B cell (primary cell): Measurements from ENCODE around the gene TATDN2. TPM values are rescaled to one million over a fixed set of nuclear protein-coding genes. Genes with fewer than 3 reads are reported as not detected.
"Not testable (repeated sequence)": the region's sequence is repeated elsewhere in the genome, so short reads cannot be mapped to it uniquely, and the experiment has no call there.

Experiments used
- ATAC-seq: fragments of 200-7000 bp; cut with Tn5 transposase; one replicate; pipeline ENCODE4 v1.10.0; 2021; ENCODE audit warnings: low read depth, mild to moderate bottlenecking, moderate number of reproducible peaks, moderate library complexity
- CTCF ChIA-PET: fragments of 350-600 bp; sonication (Branson Sonifier 250); formaldehyde crosslinking; loops from one replicate; lab custom pipeline; 2021; ENCODE audit warnings: antibody characterized with exemption, inconsistent platforms; lab: Charles Lee
- POLR2A ChIA-PET: fragments of 350-600 bp; sonication (Branson Sonifier 250); formaldehyde crosslinking; loops from one replicate; lab custom pipeline; 2021; ENCODE audit warnings: antibody characterized with exemption; lab: Charles Lee
- DNase-seq: peaks from one replicate; pipeline ENCODE4 v3.0.0; 2013
- H2AFZ ChIP-seq: 2 replicates; pipeline ENCODE4 v1.6.1; 2012; ENCODE audit warnings: mild to moderate bottlenecking, low read depth, low read length; ENCODE audit not compliant: insufficient read depth, poor library complexity, severe bottlenecking
- H3K27ac ChIP-seq, 2 donors: 1 replicate in 1 of 2; 2 replicates in 1 of 2; pipeline ENCODE4 v1.5.1; 2012 to 2013; ENCODE audit warnings: low read length in 2 of 2, mild to moderate bottlenecking in 2 of 2, moderate library complexity in 1 of 2
- H3K27me3 ChIP-seq, 4 experiments: fragments of 200-600 bp in 1 of 4; sonication (generic) in 1 of 4; replicated peaks in 1 of 4; 1 replicate in 2 of 4; 2 replicates in 2 of 4; pipeline versions ENCODE4 v1.6.1 to v1.7.0; 2013 to 2016; ENCODE audit warnings: low read length in 3 of 4, mild to moderate bottlenecking in 2 of 4, mixed read lengths in 1 of 4, moderate library complexity in 1 of 4; ENCODE audit not compliant: insufficient read depth in 4 of 4, control insufficient read depth in 3 of 4; ENCODE audit errors: control extremely low read depth in 1 of 4
- H3K36me3 ChIP-seq, 2 experiments: replicated peaks in 1 of 2; 1 replicate in 1 of 2; 2 replicates in 1 of 2; pipeline versions ENCODE4 v1.6.1 to v1.7.1; 2013; ENCODE audit warnings: low read length in 1 of 2; ENCODE audit not compliant: insufficient read depth in 2 of 2, control insufficient read depth in 1 of 2; ENCODE audit errors: control extremely low read depth in 1 of 2, extremely low read depth in 1 of 2
- H3K4me1 ChIP-seq, 2 donors: fragments of 200-600 bp in 1 of 2; sonication (generic) in 1 of 2; 1 replicate in 1 of 2; 2 replicates in 1 of 2; pipeline versions ENCODE4 v1.5.1 to v1.6.1; 2013 to 2017; ENCODE audit warnings: low read length in 2 of 2; ENCODE audit not compliant: control insufficient read depth in 2 of 2, insufficient read depth in 2 of 2
- H3K4me2 ChIP-seq: replicated peaks from 2 replicates; pipeline ENCODE3; 2012; ENCODE audit warnings: mild to moderate bottlenecking, low read depth, low read length; ENCODE audit not compliant: poor library complexity, severe bottlenecking
- H3K4me3 ChIP-seq, 5 experiments: fragments of 200-600 bp in 1 of 5; sonication (generic) in 1 of 5; 1 replicate in 3 of 5; 2 replicates in 2 of 5; pipeline versions ENCODE4 v1.5.1 to v1.7.0; 2011 to 2016; ENCODE audit warnings: low read length in 4 of 5, mild to moderate bottlenecking in 4 of 5, low read depth in 2 of 5, control low read depth in 1 of 5, moderate library complexity in 1 of 5; ENCODE audit not compliant: insufficient read depth in 1 of 5; ENCODE audit errors: control extremely low read depth in 1 of 5, extremely low read depth in 1 of 5
- H3K79me2 ChIP-seq: fragments of 200-600 bp; sonication (generic); one replicate; pipeline ENCODE4 v1.6.0; 2016; ENCODE audit warnings: low read length; ENCODE audit not compliant: control insufficient read depth, insufficient read depth
- H3K9ac ChIP-seq: fragments of 200-600 bp; sonication (generic); 2 replicates; pipeline ENCODE4 v1.6.1; 2017; ENCODE audit warnings: mild to moderate bottlenecking, low read length, moderate library complexity
- H3K9me3 ChIP-seq, 3 donors: one replicate each; pipeline versions ENCODE4 v1.6.1 to v1.7.1; 2013; ENCODE audit warnings: low read length in 2 of 3; ENCODE audit not compliant: control insufficient read depth in 2 of 3, insufficient read depth in 1 of 3; ENCODE audit errors: control extremely low read depth in 1 of 3
- H4K20me1 ChIP-seq: 2 replicates; pipeline ENCODE4 v1.6.0; 2012; ENCODE audit warnings: mild to moderate bottlenecking, low read length; ENCODE audit not compliant: insufficient read depth, control insufficient read depth, poor library complexity, severe bottlenecking
- H3K27ac Mint-ChIP-seq: one replicate; pipeline ENCODE4 v1.8.0; 2021; ENCODE audit warnings: mixed read lengths
- H3K27me3 Mint-ChIP-seq: one replicate; pipeline ENCODE4 v1.8.0; 2021; ENCODE audit warnings: mixed read lengths
- H3K4me1 Mint-ChIP-seq: one replicate; pipeline ENCODE4 v1.8.0; 2021; ENCODE audit warnings: mixed read lengths
- H3K4me3 Mint-ChIP-seq: one replicate; pipeline ENCODE4 v1.8.0; 2021; ENCODE audit warnings: mixed read lengths
- H3K9me3 Mint-ChIP-seq: one replicate; pipeline ENCODE4 v1.8.0; 2022; ENCODE audit warnings: mixed read lengths; ENCODE audit not compliant: insufficient read depth
- EZH2 ChIP-seq: IDR thresholded peaks from 2 replicates; pipeline ENCODE4 v1.6.1; 2012; ENCODE audit warnings: borderline replicate concordance, low read depth, mild to moderate bottlenecking, moderate library complexity, low read length; ENCODE audit not compliant: insufficient read depth, poor library complexity, severe bottlenecking
- WGBS: methylation state at CpG from one replicate; pipeline ENCODE4 v1.1.5; 2013; ENCODE audit warnings: missing lambda C conversion rate; ENCODE audit not compliant: insufficient coverage; 5-methylcytosine and 5-hydroxymethylcytosine counted together
- intact Hi-C: fragments of 100-400 bp; cut with micrococcal nuclease; formaldehyde crosslinking; loops from one replicate; pipeline ENCODE4 v1.10.0; 2022
- polyA plus RNA-seq: library from polyadenylated mRNA; depleted of rRNA; stranded (reverse); fragments of >200 nt; gene quantifications from 2 replicates; pipeline ENCODE4 v1.2.3, GENCODE V29; 2012
- total RNA-seq, 2 donors: library from RNA; stranded (reverse); fragments of 120-200 nt in 1 of 2; gene quantifications; 1 replicate in 1 of 2; 2 replicates in 1 of 2; pipeline versions ENCODE4 v1.2.3 to v1.2.4, GENCODE V29; 2013 to 2022
- TF ChIP-seq, protein P1 (sequence below): fragments of 200-600 bp; IDR thresholded peaks from one replicate; pipeline ENCODE4 v1.8.0; 2022; ENCODE audit warnings: antibody characterized with exemption, mild to moderate bottlenecking

The TATDN2 gene
- total and polyA plus RNA-seq, 2 donors (not counting 1 experiment from before 2014, with no cell fraction given): 24.7 to 62.9 TPM

DNA sequence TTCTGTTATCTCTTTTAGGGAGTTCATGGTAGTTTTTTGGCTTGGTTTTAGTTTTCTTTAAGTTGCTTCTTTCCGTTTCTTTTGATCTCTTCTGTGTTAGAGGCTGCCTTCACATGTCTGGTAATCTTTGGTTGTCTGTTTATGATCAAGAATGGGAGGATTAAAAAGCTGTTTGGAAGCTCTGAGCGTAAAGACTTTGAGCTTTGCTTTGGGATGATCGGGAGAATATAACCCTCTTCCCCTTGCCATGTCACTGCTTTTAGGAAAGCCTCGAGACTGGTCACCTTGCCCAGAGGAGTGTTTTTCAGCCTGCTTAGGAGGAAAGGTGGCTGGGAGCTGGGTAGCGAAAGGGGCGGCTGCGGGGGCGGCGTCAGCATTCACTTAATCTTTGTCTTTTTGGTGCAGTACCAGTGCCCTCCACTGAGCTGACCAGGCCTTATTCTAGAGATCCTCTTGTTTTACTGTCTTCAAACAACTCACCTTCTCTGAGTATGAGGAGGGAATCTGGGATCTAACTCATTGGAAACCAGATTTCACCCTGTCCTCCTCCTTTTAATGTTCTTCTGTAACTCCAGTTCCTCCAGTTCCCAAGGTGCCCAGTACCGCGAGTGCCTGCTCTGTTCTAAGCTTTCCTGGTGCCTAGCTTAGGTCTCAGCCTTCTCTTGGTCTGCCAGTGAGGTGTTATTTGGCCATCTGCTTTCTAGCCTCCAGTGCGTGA, 15.5 kb downstream of the TATDN2 start:
- Histone ChIP-seq H3K9me3 (no peaks in the 10 kb centered on the region), H4K20me1 (peaks cover 73% of the 10 kb centered on the region), H3K36me3 (peaks cover 21 to 71% of the 10 kb centered on the region in 2 experiments), H3K27ac (peak overlapping the region in 1 of 2 donors; percentile 28), H3K4me2 (no peak overlapping the region), H3K4me3 (no peak overlapping the region), H3K27me3 (no peaks in the 10 kb centered on the region), H3K4me1 (peaks cover 3 to 10% of the 10 kb centered on the region in 2 donors), H3K9ac (no peak overlapping the region), H2AFZ (no peak overlapping the region), H3K79me2 (peaks cover 91% of the 10 kb centered on the region)
- no peaks in the 10 kb centered on the region for H3K9me3 Mint-ChIP-seq
- H3K4me3 Mint-ChIP-seq: no peak overlapping the region
- peak overlapping the region; percentile 54 for H3K27ac Mint-ChIP-seq
- ATAC-seq (peak; percentile 65), DNase-seq (peak; percentile 57)
- ChIA-PET POLR2A (interaction anchor here (0.5 kb wide), 1 partner anchor 439 kb away, joined by 4 read pairs; no protein-coding TSS in a partner anchor), CTCF (interaction anchor here (0.6 to 1.3 kb wide), 10 partner anchors 9 to 331 kb away, joined by 3 to 6 read pairs (median 3); partner anchors contain the start of genes GHRL and TATDN2)
- H3K27me3 Mint-ChIP-seq: no peaks in the 10 kb centered on the region
- intact Hi-C loops: no loop called here
- WGBS: 95% methylated on average over 4 of the region's 12 CpGs
- peaks cover 51% of the 10 kb centered on the region for H3K4me1 Mint-ChIP-seq
- TF ChIP-seq EZH2: no peak
- TF ChIP-seq, protein P1, sequence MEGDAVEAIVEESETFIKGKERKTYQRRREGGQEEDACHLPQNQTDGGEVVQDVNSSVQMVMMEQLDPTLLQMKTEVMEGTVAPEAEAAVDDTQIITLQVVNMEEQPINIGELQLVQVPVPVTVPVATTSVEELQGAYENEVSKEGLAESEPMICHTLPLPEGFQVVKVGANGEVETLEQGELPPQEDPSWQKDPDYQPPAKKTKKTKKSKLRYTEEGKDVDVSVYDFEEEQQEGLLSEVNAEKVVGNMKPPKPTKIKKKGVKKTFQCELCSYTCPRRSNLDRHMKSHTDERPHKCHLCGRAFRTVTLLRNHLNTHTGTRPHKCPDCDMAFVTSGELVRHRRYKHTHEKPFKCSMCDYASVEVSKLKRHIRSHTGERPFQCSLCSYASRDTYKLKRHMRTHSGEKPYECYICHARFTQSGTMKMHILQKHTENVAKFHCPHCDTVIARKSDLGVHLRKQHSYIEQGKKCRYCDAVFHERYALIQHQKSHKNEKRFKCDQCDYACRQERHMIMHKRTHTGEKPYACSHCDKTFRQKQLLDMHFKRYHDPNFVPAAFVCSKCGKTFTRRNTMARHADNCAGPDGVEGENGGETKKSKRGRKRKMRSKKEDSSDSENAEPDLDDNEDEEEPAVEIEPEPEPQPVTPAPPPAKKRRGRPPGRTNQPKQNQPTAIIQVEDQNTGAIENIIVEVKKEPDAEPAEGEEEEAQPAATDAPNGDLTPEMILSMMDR: peak; percentile 67

DNA sequence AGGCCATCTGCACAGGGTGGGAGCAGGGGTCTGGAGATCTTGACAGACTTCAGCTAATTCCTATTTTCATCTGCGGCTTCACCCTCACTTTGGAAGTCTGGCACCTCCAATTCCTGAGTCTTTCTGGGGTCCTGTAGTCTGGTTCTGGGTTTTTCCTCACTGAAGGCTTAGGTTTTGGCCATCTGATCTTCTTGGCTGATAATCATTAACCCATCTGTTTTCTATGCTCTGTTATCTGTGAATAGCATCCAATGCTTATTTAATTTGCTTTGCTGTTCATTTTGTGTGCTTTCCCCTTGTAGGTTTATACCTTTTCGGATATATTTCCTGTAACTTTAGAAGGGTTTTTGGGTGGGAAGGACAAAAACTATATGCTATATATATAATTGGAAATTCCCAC, 17.6 kb downstream of the TATDN2 start:
- peaks cover 99% of the 10 kb centered on the region for H3K79me2 ChIP-seq
- DNase-seq (no peak), ATAC-seq (no peak)
- peaks cover 17 to 74% of the 10 kb centered on the region in 2 experiments for H3K36me3 ChIP-seq
- H3K27me3 Mint-ChIP-seq: no peaks in the 10 kb centered on the region
- no peaks in the 10 kb centered on the region for H3K27me3 ChIP-seq
- intact Hi-C loops: no loop called here
- no peak overlapping the region for H3K27ac Mint-ChIP-seq
- peaks cover 71% of the 10 kb centered on the region for H4K20me1 ChIP-seq
- no peak overlapping the region for H3K4me3 Mint-ChIP-seq
- ChIA-PET POLR2A (no interaction called here), CTCF (no interaction called here)
- no peak overlapping the region for H3K4me3 ChIP-seq
- peaks cover 3 to 10% of the 10 kb centered on the region in 2 donors for H3K4me1 ChIP-seq
- H2AFZ ChIP-seq: no peak overlapping the region
- no peaks in the 10 kb centered on the region for H3K9me3 ChIP-seq
- WGBS: 100% methylated on average over 1 of the region's 2 CpGs
- H3K4me2 ChIP-seq: no peak overlapping the region
- H3K9ac ChIP-seq: no peak overlapping the region
- peaks cover 43% of the 10 kb centered on the region for H3K4me1 Mint-ChIP-seq
- no peaks in the 10 kb centered on the region for H3K9me3 Mint-ChIP-seq
- TF ChIP-seq, protein P1: no peak
- TF ChIP-seq EZH2: no peak
- H3K27ac ChIP-seq: no peak overlapping the region

DNA sequence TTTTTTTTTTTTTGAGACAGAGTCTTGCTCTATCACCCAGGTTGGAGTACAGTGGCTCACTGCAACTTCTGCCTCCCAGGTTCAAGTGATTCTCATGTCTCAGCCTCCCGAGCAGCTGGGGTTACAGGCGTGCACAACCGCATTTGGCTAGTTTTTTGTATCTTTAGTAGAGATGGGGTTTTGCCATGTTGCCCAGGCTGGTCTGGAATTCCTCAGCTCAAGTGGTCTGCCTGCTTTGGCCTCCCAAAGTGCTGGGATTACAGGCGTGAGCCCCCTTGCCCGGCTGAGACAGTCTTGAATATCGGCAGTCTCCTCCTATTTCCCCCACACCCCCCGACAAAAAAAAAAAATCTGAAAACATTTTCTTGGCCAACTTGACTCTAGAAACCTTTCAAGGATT, 18.7 kb downstream of the TATDN2 start:
- H3K27me3 ChIP-seq, H3K9me3 ChIP-seq, intact Hi-C loops, H3K27ac ChIP-seq, H3K4me2 ChIP-seq, CTCF ChIA-PET, H3K27me3 Mint-ChIP-seq, ATAC-seq, H3K9me3 Mint-ChIP-seq, H3K9ac ChIP-seq, H2AFZ ChIP-seq, H3K4me3 Mint-ChIP-seq, H3K27ac Mint-ChIP-seq, DNase-seq, H3K4me1 ChIP-seq, H3K4me3 ChIP-seq: not testable (repeated sequence)
- H3K4me1 Mint-ChIP-seq: peaks cover 35% of the 10 kb centered on the region
- POLR2A ChIA-PET: interaction anchor here (0.7 kb wide), 1 partner anchor 49 kb away, joined by 4 read pairs; no protein-coding TSS in a partner anchor
- Histone ChIP-seq H4K20me1 (peaks cover 69% of the 10 kb centered on the region), H3K36me3 (peaks cover 12 to 76% of the 10 kb centered on the region in 2 experiments), H3K79me2 (peaks cover 99% of the 10 kb centered on the region)
- WGBS: 87% methylated on average over 4 of the region's 7 CpGs
